ENCODE measurements around the gene MEGF8. TPM values are rescaled to one million over a fixed set of nuclear protein-coding genes. Genes with fewer than 3 reads are reported as not detected.

The MEGF8 gene
- total and polyA plus RNA-seq, 2 of the 8 experiments (the other 6 are each of a cell fraction or from before 2014, with no cell fraction given): 13.0 to 23.7 TPM

DNA sequence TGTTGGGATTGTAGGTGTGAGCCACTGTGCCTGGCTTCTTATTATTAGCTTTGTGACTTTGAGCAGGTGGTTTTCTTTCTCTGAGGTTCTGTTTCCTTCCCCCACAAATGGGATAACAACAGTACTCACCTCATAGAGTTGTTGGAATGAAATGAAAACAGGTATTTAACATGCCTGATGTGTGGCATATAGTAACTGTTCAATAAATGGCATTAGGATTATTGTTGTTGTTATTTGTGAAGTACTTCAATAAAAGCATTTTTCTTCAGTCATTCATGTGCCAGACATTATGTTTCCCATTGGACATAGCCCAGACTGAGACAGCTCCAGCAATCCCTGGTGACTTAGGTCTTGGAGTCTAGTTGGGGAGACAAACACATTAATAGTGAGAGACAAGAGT lies 1.5 kb downstream of the MEGF8 start (continued):
- TF ChIP-seq CHD7 (IDR thresholded peaks at IDR 0.05; ENCODE audit: insufficient replicate concordance, low read length) (no peak), EGR1 (IDR thresholded peaks at IDR 0.05; ENCODE audit: borderline replicate concordance, low read depth, low read length) (no peak), SUZ12 (IDR thresholded peaks at IDR 0.05; ENCODE audit: low read length) (no peak)
